Large intestine (tissue), 3 donors: ENCODE data around the gene TFAM. TPM values are rescaled to one million over a fixed set of nuclear protein-coding genes. Genes with fewer than 3 reads are reported as not detected.

Source experiments
- DNase-seq, 2 donors: peaks; one replicate each; pipeline versions ENCODE4 v3.0.0 to v3.0.0-alpha.2; 2013
- H3K27ac ChIP-seq: one replicate; pipeline ENCODE4 v1.5.1; 2013; ENCODE audit warnings: low read length
- H3K27me3 ChIP-seq: 2 replicates; pipeline ENCODE4 v1.6.1; 2013; ENCODE audit warnings: low read length; ENCODE audit not compliant: control insufficient read depth, insufficient read depth
- H3K36me3 ChIP-seq: 2 replicates; pipeline ENCODE4 v1.6.1; 2013; ENCODE audit warnings: low read length; ENCODE audit not compliant: control insufficient read depth, insufficient read depth
- H3K4me1 ChIP-seq: one replicate; pipeline ENCODE4 v1.6.1; 2013; ENCODE audit warnings: low read length; ENCODE audit not compliant: control insufficient read depth, insufficient read depth
- H3K4me3 ChIP-seq: one replicate; pipeline ENCODE4 v1.5.1; 2013; ENCODE audit warnings: low read length
- H3K9me3 ChIP-seq: one replicate; pipeline ENCODE4 v1.6.1; 2013; ENCODE audit warnings: mild to moderate bottlenecking, low read depth, low read length, moderate library complexity; ENCODE audit not compliant: control insufficient read depth
- WGBS: methylation state at CpG from one replicate; pipeline ENCODE4 v1.1.5; 2013; ENCODE audit warnings: low lambda C conversion rate; ENCODE audit not compliant: insufficient coverage; 5-methylcytosine and 5-hydroxymethylcytosine counted together
- polyA plus RNA-seq: library from polyadenylated mRNA; unstranded; fragments of 120-200 nt; gene quantifications from one replicate; pipeline ENCODE4 v1.2.1, GENCODE V29; 2013

The TFAM gene
- polyA plus RNA-seq, 1 donor, result 40.3 TPM

GRCh38 chr10:58371473-58371872 is 13.7 kb upstream of the TFAM start:
- H3K4me3 ChIP-seq, result no peak overlapping the region
- no peaks in the 10 kb centered on the region for H3K27me3 ChIP-seq

GRCh38 chr10:58372607-58373441 is 12.4 kb upstream of the TFAM start:
- Histone ChIP-seq H3K9me3 (no peaks in the 10 kb centered on the region), H3K36me3 (no peaks in the 10 kb centered on the region), H3K4me3 (no peak overlapping the region), H3K27ac (no peak overlapping the region), H3K4me1 (no peaks in the 10 kb centered on the region), H3K27me3 (no peaks in the 10 kb centered on the region)
- WGBS, result 80% methylated on average over 1 of the region's 4 CpGs
- DNase-seq, result no peak

More at GRCh38 chr10:58371473-58371872, 13.7 kb upstream of the TFAM start:
- Histone ChIP-seq H3K4me1 (no peaks in the 10 kb centered on the region), H3K9me3 (no peaks in the 10 kb centered on the region), H3K27ac (no peak overlapping the region), H3K36me3 (no peaks in the 10 kb centered on the region)
- DNase-seq, result no peak

GRCh38 chr10:58373442-58373827 is 11.8 kb upstream of the TFAM start:
- WGBS, result no CpG with 5 or more reads among the region's 3 CpGs

GRCh38 chr10:58382489-58382995 is 2.7 kb upstream of the TFAM start:
- no peak overlapping the region for H3K27ac ChIP-seq
- DNase-seq, result no peak
- H3K36me3 ChIP-seq, result peaks cover 4% of the 10 kb centered on the region
- no peaks in the 10 kb centered on the region for H3K27me3 ChIP-seq
- H3K4me1 ChIP-seq, result peaks cover 4% of the 10 kb centered on the region
- no peaks in the 10 kb centered on the region for H3K9me3 ChIP-seq
- no CpG with 5 or more reads among the region's 2 CpGs for WGBS
- H3K4me3 ChIP-seq, result no peak overlapping the region

More at GRCh38 chr10:58373442-58373827, 11.8 kb upstream of the TFAM start:
- no peak overlapping the region for H3K27ac ChIP-seq
- no peaks in the 10 kb centered on the region for H3K9me3 ChIP-seq
- H3K36me3 ChIP-seq, result no peaks in the 10 kb centered on the region
- H3K27me3 ChIP-seq, result no peaks in the 10 kb centered on the region
- H3K4me1 ChIP-seq, result no peaks in the 10 kb centered on the region
- no peak for DNase-seq
- H3K4me3 ChIP-seq, result no peak overlapping the region

DNA sequence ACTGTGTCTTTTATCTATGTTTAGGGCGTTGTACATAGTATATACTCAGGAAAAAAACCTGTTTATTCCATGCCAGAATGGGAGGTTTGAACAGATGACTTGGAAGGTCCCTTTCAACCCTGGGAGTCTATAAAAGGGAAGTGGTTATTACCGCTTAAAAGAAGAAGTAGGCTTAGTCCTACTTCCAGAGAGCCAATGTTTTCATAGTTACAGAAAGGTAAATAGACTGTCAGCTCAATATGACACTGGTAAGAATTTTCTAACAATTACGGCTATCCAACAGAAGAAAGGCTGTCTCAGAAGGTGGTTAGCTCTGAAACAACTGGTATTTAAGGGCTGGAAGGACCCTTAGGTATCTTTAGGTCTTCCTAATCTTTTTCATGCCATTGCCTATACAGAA is 1.1 kb upstream of the TFAM start:
- WGBS, result no CpG with 5 or more reads among the region's 3 CpGs
- no peaks in the 10 kb centered on the region for H3K9me3 ChIP-seq
- no peaks in the 10 kb centered on the region for H3K27me3 ChIP-seq
- H3K36me3 ChIP-seq, result peaks cover 15% of the 10 kb centered on the region
- peak overlapping the region; percentile 99 for H3K4me3 ChIP-seq
- peaks cover 4% of the 10 kb centered on the region for H3K4me1 ChIP-seq
- peak in 1 of 2 donors; percentile 21 for DNase-seq
- peak overlapping the region; percentile 91 for H3K27ac ChIP-seq

DNA sequence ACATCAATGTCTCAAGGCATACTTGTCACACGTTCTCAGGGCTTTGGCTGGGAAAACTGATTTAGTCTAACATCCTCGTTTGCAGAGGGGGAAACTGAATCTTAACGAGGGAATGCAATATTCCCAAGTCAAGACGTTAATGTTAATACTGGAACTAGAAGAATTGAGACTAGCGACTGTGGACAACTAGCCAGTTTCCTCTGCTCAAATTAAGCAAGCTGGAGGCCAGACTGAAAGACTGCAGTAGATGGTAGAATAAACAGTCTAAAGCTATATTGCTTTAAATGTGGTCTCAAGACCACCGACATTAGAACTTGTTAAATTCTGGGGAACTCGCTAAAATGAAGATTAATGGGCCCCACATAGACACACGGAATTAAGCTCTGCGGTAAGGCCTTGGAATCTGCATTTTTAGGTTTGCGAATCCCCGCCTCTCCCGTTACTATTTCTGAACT is 639 bp upstream of the TFAM start:
- Histone ChIP-seq H3K4me1 (peaks cover 4% of the 10 kb centered on the region), H3K4me3 (peak overlapping the region; percentile 99), H3K27ac (peak overlapping the region; percentile 91), H3K9me3 (no peaks in the 10 kb centered on the region), H3K36me3 (peaks cover 18% of the 10 kb centered on the region), H3K27me3 (no peaks in the 10 kb centered on the region)
- no peak for DNase-seq
- WGBS, result no CpG with 5 or more reads among the region's 12 CpGs

DNA sequence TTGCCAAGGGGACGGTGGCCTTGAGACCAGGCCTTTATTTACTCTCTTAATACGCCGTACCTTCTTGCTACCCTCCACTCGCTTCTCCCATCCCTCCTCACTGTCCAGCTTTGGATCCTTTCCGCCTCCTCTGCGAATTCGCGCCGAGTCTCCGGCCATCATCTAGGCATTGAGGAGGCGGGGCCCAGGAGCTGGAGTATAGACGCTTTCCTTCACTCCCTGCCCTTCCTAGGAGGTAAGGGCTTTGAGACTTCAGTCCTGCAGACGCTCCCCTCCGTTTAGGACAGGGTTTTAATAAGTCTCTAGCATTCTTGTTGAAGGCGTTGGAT is 538 bp downstream of the TFAM start:
- Histone ChIP-seq H3K27ac (peak overlapping the region; percentile 91), H3K27me3 (no peaks in the 10 kb centered on the region), H3K9me3 (no peaks in the 10 kb centered on the region), H3K4me1 (peaks cover 4% of the 10 kb centered on the region), H3K36me3 (peaks cover 25% of the 10 kb centered on the region), H3K4me3 (peak overlapping the region; percentile 99)
- DNase-seq, result peak in 1 of 2 donors; percentile 16
- WGBS, result 0% methylated on average over 1 of the region's 15 CpGs

DNA sequence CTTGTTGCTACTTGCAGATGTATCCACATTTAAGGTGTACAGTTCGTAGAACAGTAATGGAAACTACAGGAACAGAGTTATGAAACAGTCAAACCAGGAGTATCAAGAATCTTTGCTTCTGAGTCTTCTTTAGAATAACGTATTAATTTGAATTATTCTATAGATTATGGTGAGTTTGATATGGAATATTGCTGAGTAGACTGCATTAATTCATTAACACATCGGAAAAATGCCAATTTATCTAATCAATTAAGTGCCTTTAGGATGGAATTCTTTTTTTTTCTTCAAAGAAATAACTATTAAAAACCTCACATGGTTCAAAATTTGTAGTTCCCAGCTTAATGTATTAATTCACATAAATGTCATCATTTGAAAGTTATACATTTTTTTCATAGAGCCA is 3.8 kb downstream of the TFAM start:
- Histone ChIP-seq H3K4me1 (peaks cover 4% of the 10 kb centered on the region), H3K4me3 (no peak overlapping the region), H3K27ac (no peak overlapping the region), H3K27me3 (no peaks in the 10 kb centered on the region), H3K9me3 (no peaks in the 10 kb centered on the region), H3K36me3 (peaks cover 37% of the 10 kb centered on the region)
- 100% methylated on average over 2 of the region's 3 CpGs for WGBS
- DNase-seq, result no peak

DNA sequence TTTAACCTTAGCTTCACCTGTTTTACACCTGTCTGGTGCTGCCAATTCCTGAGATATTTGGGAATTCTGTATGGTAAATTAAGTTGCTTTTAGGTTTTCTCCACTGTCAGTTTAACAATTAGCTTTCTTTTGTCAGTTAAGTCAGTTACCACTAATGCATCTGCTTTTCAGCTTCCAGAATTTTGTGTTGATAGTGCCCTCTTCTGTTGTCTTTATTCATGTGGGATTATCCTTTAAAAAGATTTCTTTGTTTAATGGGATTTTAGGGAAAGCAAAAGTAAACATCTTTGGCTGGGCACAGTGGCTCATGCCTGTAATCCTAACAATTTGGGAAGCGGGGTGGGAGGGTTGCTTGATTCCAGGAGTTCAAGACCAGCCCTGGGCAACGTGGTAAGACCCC is 8.1 kb downstream of the TFAM start:
- Histone ChIP-seq H3K27me3 (no peaks in the 10 kb centered on the region), H3K4me1 (no peaks in the 10 kb centered on the region), H3K9me3 (no peaks in the 10 kb centered on the region), H3K36me3 (peaks cover 49% of the 10 kb centered on the region), H3K27ac (no peak overlapping the region), H3K4me3 (no peak overlapping the region)
- WGBS, result no CpG with 5 or more reads among the region's 2 CpGs
- no peak for DNase-seq

DNA sequence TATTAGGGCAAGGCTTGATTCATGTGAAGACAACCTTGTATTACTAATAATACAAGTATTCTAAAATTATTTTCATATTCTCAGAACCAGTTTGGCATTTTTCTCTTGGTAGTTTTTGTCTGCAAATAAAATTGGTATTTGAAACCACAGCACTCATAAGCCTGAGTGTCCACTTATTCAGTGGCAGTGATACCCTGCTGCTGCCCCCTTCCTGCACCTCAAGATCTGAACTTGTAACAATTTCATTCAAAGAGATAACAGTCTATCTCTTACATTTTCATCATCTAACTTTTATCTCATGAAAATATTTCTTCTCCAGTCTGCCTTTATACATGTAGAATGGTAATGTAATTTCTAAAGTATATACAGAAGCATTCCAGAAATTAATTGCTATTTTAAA is 9.3 kb downstream of the TFAM start:
- Histone ChIP-seq H3K4me3 (no peak overlapping the region), H3K27ac (no peak overlapping the region), H3K27me3 (no peaks in the 10 kb centered on the region), H3K9me3 (no peaks in the 10 kb centered on the region), H3K4me1 (no peaks in the 10 kb centered on the region), H3K36me3 (peaks cover 41% of the 10 kb centered on the region)
- DNase-seq, result no peak

DNA sequence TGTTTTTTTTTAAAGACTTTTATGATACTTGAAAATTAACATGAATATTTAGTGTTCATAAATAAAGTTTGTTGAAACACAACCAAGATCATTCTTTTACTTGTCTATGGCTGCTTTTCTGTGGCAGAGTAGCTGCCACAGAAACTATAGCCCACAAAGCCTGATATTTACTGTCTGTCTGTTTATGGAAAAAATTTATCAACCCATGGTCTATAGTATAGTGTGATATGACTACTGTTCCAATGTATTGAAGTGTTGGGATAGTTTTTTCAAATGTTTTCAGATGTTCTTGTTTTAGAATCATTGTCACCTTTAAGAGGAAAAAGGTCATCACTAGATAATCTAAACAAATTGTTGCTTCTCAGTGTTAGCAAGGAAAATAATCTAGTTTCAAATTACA is 10.8 kb downstream of the TFAM start:
- Histone ChIP-seq H3K36me3 (peaks cover 34% of the 10 kb centered on the region), H3K9me3 (no peaks in the 10 kb centered on the region), H3K4me1 (no peaks in the 10 kb centered on the region), H3K27ac (no peak overlapping the region), H3K4me3 (no peak overlapping the region), H3K27me3 (no peaks in the 10 kb centered on the region)
- no peak for DNase-seq
